Measurements from ENCODE around the gene CD82.
A peak's percentile ranks its signal among the peaks of the same experiment; 100 is the strongest.

Gene CD82

DNA sequence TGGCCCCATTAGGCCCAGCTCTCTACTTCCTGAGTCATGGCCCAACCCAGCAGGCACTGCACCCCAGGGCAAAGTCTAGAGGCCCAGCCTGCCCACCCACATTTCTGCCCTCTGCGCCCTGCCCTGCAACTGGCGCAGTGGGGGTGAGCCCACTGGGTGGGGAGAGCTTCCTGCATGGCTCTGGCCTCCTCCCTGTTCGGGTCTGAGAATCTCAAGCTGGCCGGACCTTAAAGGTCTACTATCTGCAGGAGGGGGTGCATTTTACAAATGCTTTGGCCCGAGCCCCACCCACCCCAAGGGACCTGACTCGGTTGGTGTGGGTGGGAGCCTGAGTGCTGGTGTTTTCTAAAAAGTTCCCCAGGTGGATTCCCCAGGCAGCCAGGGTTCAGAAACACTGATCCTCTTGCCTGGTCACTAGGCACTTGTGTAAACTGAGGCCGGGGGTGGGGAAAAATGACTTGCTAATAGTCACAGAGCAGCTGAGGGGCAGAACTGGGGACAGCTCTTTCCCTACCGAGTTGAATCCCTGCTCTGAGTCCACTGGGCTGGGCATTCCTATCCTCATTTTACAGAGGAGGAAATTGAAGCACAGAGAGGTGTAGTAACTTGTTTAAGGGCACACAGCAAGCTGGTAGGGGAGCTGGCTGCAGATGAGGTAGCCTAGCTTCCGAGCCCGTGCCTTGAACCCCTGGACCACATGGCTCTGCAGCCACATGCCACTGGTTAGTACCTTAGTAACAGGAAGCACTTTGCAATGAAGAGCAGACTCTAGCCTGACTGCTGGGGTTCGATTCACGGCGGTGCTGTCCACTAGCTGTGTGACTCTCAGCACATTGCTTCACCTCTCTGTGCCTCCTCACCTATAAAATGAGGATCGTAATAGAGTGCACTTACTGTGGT, 36.3 kb downstream of the CD82 start:
- no peak for DNase-seq (ENCODE audit: low read depth in 2 of 2)

DNA sequence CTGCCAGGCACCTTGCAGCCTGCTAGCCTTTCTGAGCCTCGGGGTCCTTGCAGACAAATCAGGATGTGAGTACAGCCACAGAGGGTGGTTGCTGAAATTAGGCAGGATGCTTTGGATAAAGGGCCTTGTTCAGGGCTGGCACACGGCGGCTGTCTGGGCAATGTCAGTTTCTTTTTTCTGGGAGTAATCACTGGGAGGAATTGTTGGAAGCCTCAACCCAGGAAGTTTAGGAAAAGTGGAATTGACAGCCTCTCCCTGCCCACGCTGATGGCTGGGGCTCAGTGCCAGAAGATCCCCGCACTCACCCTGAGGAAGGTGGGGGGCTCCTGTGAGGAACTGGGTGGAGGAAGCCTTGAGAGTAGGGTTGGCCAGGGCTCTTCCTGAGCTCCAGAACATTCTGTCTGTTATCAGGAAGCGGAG, 37.4 kb downstream of the CD82 start:
- DNase-seq (ENCODE audit: low read depth in 2 of 2): no peak

DNA sequence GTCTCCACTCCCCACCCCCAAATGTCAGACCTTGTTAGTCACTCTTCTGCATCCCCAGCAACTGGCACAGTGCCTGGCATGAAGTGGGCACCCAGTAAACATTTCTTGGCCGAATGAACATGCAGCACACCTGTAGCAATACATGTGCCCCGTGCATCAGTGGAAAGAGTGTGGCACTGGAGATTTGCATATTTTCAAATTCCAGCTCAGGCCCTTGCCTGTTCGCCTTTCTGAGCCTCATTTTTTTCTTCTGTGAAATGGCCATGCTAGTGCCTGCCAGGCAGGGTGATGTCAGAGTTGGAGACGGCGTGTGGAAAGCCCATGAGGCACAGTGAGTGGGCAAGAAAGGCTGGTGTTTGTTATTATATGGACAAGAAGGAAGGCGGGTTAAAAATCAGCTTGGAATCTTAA, 38.7 kb downstream of the CD82 start:
- DNase-seq (ENCODE audit: low read depth in 2 of 2): no peak

DNA sequence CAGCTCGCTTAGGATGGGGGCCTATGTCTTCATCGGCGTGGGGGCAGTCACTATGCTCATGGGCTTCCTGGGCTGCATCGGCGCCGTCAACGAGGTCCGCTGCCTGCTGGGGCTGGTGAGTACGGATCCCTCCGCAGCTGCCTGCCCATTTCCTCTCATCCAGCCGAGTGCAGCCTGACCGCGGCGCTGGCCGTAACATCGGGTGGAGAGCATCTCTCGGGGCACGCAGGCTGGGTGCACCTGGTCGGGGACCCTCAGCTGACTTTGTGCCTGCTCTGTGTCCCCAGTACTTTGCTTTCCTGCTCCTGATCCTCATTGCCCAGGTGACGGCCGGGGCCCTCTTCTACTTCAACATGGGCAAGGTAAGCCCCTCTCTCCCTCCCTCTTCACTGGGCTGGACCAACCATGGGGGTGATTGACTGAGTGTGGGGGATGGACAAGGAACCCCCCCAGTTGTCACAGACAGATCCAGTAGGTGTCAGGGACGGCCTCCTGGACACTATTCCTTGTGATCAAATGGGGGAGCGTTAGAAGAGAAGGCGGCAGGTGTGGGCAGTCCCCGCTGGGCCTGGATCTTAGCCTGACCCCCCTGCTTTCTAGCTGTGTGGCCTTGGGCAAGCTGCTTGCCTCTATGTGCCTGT, 39.7 kb downstream of the CD82 start:
- no peak for DNase-seq (ENCODE audit: low read depth in 2 of 2)

DNA sequence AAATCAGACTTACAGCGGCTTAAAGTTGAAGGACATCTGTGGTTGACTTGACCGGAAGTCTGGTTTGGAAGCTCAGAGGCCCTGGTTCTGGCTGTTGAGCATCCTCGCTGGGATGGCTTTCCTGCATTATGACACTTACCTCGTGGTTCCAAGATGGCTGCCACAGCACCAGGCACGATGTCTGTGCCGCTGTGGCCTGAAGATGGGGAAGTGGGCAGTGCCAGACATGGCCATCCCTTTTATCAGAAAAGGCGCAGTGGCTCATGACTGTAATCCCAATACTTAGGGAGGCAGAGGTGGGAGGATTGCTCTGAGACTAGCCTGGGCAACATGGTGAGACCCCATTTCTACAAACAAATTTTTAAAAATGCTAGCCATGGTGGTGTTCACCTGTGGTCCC, 40.5 kb downstream of the CD82 start:
- no peak for DNase-seq (ENCODE audit: low read depth in 2 of 2)

DNA sequence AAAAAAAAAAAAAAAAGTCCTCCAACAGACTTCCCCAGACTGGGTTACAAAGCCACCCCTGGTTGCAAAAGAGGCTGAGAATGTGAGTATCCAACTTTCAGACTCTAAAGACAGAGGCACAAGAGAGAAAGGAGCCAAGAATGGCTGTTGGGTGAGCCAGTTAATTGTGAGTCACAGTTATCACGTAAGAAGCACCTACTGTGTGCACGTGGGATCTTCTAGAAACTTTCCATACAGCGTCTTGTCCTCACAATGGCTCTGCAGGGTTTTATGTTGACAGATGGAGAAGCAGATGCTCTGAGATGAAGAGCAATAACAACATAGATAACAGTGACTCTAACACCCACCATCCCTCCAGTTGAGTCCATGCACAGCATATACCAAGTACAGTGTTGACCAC, 41.0 kb downstream of the CD82 start:
- DNase-seq (ENCODE audit: low read depth in 2 of 2): no peak

DNA sequence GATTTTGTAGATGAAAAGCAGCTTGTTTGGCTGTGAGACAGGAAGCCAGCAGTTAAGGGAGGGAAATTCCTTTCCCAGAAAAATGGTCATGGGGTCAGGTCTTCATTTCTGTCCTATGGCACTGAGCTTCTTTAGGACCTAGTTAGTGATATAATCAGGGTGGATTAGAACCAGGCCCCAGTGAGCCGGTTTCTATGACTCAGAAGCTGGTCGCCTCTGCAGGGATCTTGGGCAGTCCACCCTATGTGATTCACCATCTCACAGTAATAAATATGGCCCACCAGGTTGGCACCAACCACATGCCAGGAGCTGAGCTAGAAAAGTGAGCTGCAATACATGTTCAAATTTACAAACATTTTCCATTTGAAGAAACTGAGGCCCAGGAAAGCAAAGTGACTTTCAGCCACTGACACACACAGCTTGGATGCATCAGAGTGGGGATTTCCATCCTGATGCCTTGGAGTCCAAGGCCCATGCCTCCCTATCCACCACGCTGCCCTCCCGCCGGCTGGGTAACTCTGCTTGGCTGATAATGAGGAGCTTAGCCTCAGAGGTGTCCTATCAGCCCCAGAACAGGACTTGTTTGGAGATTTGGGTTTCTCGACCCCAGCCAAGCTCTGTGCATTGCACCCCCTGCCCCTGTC, 42.0 kb downstream of the CD82 start:
- no peak for DNase-seq (ENCODE audit: low read depth in 2 of 2)

DNA sequence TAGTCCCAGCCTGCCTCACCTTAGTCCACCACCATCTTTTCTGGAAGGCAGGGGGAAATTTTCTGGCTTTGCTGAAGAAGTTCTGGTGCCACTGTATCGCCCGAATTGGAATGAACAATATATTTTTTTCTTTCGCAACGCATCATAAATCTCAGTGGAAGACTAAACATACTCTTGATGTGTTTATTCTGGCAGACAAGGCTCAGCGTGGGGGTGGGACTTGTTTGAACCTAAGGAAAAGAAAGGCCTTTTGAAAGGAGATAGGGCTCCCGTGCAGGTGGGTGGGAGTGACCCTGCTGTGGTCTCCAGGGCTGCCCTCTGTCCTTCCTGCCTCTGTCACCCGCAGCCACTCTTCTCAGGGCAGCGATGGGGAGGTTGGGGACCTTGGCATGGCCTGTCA, 42.5 kb downstream of the CD82 start:
- DNase-seq (ENCODE audit: low read depth in 2 of 2): no peak

DNA sequence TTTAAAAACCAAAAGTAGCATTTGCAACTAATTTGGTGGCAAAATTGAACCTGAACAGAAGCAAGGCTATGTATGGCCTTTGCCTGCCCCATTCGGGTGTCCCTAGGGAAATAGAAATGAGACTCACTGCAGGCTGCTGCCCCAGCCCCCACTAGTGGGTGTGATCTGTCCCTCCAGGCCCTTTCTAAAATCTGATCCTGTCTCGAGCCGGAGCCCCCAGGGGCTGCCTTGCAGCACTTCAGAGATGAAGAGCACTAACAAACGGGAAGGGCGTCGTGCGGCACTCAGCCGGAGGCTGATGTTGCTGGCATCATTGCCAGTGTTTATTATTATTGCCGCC, 43.2 kb downstream of the CD82 start:
- DNase-seq (ENCODE audit: low read depth in 2 of 2): no peak

DNA sequence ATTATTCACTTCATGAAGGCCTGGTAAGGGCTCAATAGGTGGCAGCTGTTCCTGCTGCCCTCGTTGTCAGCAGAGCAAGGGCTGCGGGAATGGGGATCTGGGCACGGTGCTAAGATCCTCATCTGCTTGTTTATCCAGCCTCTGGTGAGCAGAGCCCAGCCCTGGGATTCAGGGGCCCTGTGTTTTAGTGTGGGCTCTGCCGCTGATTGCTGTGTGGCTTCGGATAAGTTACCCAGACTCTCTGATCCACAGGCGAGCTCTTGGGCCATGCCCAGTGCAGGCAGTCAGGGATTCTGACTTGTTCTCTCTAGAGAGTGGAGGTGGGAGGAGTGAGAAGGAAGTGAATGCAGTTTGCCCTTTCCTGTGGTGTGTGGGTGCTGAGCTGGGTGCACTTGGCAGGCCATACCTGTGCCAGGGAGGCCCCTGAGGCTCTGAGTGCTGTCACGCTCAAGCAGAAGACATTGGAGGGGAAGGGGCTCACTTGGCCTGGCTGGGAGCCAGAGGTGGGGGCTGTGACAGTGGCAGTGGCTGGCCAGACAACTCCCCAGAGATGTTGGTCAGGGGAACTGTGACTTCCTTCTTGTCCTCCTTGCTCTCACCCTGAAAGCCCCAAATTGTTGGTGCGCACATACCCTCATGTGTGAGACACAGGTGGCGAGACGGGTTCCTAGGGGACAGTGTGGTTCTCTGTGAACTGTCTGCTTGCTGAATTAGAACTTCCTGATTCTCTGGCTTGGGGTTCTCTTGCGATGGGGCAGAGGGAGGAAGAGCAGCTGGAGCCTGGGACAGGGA, 43.7 kb downstream of the CD82 start:
- DNase-seq (ENCODE audit: low read depth in 2 of 2): no peak

DNA sequence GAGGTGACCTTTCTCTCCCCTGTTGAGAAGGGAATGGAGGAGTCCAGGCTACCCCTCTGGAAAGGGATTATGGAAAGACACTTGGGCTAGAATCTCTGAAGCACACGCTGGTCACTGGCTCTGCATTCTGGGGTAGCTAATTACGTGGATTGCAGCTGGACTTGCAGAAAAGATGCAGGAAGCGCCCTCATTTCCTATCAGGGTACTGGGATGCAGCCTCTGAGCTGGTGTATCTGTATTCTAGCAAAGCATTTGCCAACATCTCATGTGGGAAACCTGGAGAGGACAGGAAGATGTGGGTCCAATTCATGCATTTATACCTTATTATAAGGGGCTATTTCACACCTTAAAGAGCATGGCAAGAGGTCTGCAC, 44.3 kb downstream of the CD82 start:
- no peak for DNase-seq (ENCODE audit: low read depth in 2 of 2)

DNA sequence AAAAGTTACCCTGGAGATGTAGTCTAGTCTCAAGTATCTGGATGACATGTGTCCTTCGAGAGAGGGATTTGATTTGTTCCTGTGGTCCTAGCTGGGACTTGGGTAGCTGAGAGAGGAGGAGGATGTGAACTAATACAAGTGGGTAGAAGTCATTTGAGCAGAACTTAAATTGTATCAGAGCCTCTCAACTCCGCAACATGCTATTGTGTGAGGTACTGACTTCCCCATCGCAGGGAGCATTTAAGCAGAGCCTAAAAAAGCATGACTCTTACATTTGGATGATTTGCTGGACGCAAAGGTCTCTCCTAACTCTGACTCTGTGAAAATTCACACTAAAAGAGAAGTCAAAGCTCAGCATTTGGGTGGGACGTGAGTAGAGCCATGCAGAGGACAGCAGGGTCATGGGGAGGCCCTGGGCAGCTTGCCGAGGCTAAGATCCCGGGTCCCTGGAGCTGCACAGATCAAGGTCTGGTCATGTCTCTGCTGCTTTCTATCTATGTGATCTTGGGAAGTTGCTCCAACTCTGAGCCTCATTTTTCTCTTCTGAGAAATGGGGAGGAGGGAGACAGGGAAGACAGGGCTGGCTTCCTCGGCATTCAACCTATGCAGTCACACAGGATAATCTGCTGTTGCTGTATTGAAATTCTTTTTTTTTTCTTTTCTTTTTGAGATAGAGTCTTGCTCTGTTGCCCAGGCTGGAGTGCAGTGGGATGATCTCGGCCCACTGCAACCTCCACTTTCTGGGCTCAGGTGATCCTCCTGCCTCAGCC, 44.9 kb downstream of the CD82 start:
- DNase-seq (ENCODE audit: low read depth in 2 of 2): no peak

DNA sequence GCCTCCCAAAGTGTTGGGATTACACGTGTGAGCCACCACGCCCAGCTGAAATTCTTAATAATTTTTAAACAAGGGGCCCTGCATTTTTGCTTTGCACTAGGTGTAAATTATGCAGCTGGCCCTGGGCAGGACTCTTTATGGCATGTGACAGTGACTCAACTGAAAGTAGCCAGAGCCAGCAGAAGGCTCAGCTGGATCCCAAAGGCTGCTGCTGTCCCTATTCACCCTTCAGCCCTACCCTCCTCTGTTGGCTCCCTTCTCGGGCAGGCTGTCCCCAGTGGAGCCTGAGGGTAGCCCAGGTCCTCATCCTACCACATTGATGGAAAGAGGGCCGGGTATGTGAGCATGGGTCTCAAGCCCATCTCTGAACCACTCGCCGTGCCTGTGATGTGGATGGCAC, 45.6 kb downstream of the CD82 start:
- no peak for DNase-seq (ENCODE audit: low read depth in 2 of 2)

DNA sequence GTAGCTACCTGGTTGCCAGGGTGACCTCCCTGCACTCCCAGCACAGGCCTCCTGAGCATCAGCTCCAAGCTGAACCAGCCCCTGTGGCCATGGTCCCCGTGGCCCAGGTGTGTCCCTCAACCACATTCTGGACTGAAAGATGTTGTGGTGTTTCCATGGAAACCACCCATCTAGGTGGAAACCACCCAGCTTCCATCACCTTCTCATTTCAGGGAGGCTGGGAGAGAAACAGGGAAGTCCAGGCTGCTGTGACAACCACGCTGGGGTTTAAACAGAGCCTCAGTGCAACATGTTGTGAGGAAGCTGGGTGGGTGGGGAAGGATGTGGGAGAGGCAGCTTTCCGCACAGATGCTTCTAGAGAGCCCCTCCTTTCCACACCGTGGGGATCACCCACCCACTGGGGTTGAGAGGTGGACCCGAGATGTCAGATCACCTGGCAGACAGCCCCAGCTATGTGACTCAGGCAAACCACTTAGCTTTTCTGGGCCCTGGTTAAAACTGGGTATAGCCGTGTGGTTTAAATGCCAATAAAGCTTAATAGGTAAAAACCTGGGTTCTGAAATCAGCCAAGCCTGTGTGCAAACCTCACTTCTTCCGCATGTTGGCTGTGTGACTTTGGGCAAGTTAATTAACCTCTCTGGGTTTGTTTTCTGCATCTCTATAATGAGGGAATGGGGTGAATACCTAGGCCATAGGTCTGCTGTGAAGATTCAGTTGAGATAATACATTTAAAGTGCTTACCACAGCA, 46.4 kb downstream of the CD82 start:
- DNase-seq (ENCODE audit: low read depth in 2 of 2): peak; percentile 33 to 52

DNA sequence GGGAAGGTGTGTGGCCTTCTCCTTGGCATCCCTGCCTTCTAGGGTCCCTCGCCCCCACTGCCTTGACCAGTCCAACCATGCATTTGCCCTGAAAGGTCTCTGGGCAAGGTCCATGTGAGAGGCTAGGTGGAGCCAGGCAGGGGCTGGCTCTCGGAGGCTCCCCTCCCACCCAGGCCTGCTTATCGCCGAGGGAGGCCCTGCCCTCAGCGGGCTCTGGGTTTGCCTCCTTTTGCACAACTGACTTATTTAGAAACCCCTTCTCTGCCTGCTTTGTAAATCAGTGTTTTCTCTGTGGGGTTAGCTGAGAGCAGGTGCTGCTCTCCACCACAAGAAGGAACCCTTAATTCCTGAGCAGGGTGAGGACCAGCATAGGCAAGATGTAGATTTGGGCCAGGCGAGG, 47.7 kb downstream of the CD82 start:
- no peak for DNase-seq (ENCODE audit: low read depth in 2 of 2)

DNA sequence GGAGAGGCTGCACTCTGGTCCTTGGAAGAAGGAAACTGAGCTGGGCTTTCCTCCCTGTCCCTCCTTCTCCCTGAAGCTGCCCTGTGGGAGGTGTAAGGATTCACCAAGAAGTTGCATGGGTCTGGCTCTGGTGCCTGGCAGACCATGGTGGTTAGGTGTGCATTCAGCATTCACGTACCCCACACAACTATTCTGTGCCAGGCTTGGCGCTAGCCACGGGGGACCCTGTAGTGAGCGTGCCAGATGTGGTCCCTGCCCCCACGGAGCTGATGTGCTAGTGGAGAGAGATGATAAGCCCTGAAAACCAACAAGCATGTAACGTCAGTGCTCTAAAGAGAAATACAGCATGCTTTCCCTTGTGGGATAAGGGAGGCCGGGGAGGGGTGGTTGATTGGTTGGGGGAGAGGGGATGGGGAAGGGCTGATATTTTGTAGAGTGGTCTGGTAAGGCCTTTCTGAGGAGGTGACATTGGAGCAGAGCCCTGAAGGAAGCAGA, 48.9 kb downstream of the CD82 start:
- no peak for DNase-seq (ENCODE audit: low read depth in 2 of 2)

DNA sequence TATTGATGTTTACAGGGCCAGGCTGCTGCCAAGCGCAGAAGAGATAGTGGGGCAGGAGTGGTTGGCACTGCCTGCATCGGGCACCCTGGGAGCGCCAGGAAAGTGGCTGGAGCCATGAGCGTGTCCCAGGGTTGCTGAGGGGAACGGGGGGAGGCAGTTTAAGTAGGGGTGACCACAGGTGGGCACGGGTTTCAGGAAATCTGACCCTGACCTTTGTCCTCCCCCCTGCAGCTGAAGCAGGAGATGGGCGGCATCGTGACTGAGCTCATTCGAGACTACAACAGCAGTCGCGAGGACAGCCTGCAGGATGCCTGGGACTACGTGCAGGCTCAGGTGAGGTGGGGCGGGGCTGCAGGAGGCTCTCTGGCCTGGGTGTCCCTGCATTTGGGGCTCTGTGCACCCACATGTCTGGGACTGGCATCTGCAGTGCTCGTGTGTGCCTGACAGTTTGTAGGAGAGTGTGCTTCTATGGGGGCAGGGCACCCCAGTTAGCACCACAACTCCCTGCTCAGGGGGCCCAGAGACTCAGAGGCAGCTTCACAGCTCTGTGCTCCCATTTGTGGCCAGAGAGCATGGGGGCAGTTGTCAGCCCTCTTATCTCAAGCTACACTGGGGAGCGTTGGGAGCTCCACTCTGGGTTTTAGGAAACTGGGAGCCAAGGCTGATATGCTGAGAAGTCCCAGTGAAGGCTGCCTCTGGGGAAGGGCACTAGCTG, 49.7 kb downstream of the CD82 start:
- DNase-seq (ENCODE audit: low read depth in 2 of 2): no peak

DNA sequence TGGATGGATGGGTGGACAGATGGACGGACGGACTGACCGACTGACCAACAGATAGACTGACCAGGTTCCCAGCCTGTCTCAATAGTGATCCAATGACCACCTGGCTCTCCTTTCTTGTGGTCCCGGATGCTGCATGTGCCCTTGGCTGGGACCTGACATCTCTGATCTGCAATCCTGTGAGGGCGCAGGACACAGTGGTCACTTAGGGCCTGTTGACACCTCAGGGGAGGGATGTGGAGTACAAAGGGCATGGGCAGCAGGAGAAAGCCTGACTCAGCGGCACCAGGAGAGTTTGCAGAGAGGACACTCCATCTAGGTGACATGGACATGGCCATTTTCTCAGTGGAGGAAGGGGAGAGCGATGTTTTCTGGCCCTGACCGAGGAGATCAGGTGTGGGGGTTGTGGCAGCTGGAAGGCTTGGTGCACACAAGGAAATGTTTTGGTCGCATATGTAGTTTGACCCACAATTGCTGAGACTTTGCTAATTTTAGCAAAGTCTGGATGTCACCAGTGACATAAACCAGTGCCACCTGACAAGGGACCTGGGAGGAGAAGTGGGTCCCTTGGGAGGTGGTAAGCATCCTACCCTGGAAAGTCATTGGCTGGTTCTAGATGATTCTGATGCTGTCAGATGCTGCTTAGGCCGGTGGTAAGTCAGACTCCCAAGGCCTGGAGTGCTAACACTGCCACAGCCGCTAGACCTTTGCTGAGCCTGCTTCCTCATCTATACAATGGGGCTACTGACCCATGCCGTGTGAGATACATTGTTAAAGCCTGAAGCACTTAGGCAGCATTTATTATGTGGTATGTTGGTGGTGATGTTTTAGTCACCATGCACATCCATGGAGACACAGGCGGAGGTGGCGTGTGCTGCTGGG, 50.7 kb downstream of the CD82 start:
- no peak for DNase-seq (ENCODE audit: low read depth in 2 of 2)

All from stimulated activated CD8-positive, alpha-beta memory T cell treated with anti-CD3 and anti-CD28 coated beads, Interleukin-2, amount 100 ng/mL, for 1 hour (primary cell).